ENCODE results near the gene SMAGP.

DNA sequence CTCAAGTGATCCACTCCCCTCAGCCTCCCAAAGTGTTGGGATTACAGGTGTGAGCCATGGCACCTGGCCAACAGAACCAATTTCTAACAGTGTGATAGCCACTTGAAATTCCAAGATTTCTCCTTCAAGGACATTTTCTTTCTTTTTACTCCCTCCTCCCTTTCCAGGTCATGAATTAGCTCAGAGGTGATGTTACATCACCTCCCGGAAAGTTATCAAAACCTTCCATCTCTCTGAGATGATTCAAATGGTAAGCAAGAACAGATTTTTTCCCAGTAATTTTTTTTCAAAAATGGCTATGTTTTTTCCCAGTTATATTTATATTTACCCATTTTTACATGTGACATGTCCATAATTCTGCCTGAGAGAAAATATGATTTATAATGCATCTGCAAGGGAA lies 15.6 kb upstream of the SMAGP start:
- TF ChIP-seq, protein P1, sequence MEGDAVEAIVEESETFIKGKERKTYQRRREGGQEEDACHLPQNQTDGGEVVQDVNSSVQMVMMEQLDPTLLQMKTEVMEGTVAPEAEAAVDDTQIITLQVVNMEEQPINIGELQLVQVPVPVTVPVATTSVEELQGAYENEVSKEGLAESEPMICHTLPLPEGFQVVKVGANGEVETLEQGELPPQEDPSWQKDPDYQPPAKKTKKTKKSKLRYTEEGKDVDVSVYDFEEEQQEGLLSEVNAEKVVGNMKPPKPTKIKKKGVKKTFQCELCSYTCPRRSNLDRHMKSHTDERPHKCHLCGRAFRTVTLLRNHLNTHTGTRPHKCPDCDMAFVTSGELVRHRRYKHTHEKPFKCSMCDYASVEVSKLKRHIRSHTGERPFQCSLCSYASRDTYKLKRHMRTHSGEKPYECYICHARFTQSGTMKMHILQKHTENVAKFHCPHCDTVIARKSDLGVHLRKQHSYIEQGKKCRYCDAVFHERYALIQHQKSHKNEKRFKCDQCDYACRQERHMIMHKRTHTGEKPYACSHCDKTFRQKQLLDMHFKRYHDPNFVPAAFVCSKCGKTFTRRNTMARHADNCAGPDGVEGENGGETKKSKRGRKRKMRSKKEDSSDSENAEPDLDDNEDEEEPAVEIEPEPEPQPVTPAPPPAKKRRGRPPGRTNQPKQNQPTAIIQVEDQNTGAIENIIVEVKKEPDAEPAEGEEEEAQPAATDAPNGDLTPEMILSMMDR (IDR thresholded peaks at IDR 0.05 in 8 of 11, conservative IDR thresholded peaks at IDR 0.05 in 3 of 11) = no peak
- no peak for TF ChIP-seq POLR2AphosphoS5 (IDR thresholded peaks at IDR 0.05)
- TF ChIP-seq POLR2A (IDR thresholded peaks at IDR 0.05) = no peak

Data from spleen (tissue), 7 donors.